ENCODE data around the gene RBM10.

RBM10 gene

DNA sequence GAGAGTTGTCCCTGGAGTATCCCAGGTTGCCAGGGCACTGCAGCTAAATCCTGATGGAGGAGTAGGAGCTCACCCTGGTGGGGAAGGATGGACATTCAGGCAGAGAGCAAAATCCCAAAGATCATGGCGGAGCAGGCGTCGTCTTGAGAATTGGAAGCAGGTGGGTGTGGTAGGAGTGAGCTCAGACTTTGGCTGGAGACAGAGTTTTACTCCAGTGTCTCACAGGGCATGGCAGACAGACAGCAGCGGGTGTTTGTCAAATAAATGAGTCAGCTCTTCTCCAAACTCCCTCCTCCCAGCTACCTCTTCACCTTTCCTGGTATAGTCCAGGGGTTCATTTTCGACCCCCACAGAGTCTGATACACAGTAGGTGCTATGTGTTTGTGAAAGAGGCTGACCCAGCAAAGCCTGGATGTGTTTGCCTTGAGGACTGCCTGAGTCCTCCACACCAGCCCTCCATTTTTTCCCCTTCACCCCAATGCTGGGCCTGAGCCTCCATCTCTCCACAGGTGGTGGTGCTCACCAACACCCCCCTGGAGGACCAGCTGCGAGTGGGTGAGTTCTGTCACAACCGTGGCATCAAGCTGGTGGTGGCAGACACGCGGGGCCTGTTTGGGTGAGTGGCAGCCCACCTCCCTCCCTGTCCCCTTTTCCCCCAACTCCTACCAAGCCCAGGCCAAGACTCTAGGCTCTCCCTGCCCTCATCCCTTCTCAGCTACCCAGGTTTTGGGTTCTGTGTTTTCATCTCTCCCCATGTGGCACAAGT lies 55.5 kb downstream of the RBM10 start:
- DNase-seq, result no peak

DNA sequence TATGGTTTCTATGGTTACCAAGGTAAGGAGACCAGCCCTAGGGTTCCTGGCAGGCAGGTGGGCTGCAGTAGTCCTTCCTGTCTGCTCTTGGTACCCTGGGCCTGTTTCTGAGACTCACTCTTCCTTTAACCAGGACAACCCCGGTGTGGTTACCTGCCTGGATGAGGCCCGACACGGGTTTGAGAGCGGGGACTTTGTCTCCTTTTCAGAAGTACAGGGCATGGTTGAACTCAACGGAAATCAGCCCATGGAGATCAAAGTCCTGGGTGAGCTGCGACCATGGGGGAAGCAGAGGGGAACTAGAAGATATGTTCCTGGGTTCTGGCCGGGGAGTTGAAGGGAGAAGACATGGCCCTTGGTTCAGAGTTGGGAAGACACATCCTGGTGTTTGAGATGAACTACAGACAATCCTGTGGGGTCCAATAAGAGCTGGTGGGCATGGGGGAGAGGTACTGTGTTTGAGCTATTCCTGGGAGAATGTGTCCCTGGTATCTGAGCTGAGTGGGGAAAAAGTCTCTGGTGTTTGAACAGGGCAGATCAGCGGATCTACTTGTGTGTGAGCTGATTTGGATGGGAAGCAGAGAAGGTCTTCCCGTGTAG lies 56.4 kb downstream of the RBM10 start:
- no peak for DNase-seq

DNA sequence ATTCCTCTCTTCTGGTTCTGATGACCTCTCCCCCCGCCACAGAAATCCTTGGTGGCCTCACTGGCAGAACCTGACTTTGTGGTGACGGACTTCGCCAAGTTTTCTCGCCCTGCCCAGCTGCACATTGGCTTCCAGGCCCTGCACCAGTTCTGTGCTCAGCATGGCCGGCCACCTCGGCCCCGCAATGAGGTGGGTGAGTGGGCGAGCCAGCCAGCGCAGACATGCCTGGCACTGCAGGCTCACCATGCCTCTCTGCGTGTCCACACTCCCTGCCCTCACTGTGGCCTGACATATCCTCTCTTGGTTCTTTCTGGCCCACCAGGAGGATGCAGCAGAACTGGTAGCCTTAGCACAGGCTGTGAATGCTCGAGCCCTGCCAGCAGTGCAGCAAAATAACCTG lies 57.3 kb downstream of the RBM10 start:
- DNase-seq, result no peak

DNA sequence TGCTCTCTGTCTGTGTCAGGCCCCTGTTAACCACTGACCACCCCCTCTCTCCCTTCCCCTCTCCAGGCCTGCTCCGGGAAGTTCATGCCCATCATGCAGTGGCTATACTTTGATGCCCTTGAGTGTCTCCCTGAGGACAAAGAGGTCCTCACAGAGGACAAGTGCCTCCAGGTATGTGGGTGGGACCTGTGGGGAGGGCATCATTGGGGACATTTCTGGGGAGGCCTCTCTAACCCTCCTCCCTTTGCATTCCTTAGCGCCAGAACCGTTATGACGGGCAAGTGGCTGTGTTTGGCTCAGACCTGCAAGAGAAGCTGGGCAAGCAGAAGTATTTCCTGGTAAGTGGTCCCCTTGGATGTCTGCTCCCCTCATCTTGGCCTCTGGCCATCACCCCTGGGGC lies 57.9 kb downstream of the RBM10 start:
- DNase-seq, result no peak

DNA sequence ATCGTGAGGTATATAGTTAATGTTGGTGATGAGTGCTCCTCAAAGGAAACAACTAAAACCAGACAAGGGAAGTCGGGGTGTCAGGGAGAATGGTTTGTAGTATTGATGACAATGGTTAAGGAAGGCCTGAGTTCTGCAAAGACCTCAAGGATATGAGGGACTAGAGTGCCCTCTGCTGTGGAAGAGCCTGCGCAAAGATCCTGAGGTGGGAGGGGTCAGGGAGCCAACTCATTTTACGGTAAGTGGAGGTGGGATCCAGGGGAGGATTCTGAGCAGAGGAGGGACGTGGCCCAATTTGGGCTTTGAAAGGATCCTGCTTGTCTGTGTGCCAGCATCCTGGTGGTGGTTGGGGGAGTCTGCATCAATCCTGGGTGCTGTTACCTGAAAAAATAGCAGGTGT lies 59.9 kb downstream of the RBM10 start:
- DNase-seq, result no peak

DNA sequence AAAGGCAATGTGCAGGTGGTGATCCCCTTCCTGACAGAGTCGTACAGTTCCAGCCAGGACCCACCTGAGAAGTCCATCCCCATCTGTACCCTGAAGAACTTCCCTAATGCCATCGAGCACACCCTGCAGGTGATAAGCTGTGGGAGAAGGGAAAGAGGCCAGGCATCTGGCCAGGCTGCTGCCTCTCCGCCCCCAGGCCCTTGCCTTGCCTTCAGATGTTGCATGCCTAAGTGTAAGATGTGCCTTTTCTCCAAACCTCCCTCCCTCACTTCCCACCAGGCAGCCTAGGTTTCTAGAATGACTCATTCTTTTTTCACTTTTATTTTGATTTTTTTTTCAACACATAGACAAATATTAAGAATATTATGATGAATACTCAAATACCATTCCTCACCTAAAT lies 61.3 kb downstream of the RBM10 start:
- no peak for DNase-seq

DNA sequence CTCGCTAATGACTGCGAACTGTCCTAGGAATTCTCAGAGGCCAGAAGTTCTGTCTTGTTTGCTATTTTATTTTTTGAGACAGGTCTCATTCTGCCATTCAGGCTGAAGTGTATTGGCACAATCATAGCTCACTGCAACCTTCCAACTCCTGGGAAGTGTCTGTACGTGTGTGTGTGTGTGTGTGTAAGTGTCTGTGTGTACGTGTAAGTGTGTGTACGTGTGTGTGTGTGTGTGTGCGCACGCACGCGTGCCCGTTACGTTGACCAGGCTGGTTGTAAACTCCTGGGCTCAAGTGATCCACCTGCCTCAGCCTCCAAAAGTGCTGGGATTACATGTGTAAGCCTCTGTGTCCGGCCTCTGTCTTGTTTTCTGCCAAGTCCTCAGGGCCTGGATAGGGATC lies 63.1 kb downstream of the RBM10 start:
- no peak for DNase-seq

DNA sequence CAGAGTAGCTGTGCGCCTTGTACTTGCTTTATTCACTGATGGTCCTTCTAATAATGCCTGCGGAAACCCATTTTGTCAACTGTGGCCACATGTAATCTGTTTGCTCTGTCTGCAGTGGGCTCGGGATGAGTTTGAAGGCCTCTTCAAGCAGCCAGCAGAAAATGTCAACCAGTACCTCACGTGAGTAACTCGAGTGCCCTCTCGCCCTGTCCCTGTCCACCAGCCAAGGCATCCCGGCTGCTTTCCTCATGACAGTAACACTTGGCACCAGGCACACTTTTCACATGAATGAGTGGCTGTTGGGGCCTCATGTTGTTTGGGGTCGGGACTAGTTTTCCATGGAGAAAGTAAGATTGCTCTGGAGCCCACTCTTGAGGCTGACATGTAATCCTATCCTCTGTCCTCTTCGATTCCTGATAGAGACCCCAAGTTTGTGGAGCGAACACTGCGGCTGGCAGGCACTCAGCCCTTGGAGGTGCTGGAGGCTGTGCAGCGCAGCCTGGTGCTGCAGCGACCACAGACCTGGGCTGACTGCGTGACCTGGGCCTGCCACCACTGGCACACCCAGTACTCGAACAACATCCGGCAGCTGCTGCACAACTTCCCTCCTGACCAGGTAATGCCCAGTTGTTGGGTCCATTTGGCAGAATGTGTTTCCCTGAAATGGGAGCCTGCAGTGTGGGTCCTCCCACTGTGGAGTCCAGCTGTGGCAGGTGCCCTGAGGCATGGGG lies 64.7 kb downstream of the RBM10 start:
- DNase-seq, result no peak

DNA sequence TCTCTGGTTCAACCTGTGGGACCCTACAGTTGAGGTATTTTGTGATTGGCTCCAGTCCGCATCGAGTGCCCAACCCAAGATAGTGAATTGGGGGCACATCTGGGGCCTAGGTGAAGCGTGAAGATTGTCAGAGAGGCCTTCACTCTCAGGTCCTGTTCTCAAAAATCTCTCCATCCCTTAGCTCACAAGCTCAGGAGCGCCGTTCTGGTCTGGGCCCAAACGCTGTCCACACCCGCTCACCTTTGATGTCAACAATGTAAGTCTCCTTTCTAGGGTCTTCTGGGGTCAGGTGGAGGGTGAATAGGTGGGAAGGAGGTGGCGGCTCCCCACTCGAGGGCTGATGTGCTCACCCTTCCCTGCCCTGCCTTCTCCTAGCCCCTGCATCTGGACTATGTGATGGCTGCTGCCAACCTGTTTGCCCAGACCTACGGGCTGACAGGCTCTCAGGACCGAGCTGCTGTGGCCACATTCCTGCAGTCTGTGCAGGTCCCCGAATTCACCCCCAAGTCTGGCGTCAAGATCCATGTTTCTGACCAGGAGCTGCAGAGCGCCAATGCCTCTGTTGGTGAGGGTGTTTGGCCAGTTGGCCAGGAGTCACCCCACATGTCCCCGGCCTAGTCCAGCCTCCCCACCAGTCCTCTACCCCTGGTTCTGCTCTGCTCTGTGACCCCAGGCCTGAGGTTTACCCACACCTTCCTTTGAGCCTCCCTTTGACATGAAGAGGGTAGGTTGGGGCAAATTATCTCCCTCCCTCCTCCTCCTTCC lies 65.8 kb downstream of the RBM10 start:
- no peak for DNase-seq

DNA sequence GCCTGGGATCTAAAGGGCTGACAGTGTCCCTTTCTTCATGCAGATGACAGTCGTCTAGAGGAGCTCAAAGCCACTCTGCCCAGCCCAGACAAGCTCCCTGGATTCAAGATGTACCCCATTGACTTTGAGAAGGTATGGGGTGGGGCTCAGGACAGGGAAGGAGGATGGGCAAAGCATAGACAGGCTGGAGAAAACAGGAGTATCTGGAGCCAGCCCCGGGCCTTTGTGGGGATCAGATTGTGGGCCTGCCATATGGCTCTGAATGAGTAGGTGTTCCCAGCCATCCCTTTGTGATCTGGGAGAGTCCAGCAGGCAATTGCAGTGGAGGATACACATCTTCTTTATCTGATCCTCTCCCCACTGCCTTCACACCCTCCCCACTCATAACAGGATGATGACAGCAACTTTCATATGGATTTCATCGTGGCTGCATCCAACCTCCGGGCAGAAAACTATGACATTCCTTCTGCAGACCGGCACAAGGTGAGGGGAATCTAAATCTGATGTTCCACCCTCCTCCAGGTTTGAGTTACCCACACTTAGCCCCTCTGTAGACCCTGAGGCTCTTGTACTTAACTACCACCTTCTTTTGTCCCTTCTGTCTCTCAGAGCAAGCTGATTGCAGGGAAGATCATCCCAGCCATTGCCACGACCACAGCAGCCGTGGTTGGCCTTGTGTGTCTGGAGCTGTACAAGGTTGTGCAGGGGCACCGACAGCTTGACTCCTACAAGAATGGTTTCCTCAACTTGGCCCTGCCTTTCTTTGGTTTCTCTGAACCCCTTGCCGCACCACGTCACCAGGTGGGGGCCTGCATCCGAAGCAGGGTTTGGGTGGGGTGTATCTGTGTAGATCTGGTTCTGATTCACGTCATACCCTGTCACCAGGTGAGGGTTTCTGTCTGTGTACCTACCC lies 67.6 kb downstream of the RBM10 start:
- DNase-seq, result no peak

DNA sequence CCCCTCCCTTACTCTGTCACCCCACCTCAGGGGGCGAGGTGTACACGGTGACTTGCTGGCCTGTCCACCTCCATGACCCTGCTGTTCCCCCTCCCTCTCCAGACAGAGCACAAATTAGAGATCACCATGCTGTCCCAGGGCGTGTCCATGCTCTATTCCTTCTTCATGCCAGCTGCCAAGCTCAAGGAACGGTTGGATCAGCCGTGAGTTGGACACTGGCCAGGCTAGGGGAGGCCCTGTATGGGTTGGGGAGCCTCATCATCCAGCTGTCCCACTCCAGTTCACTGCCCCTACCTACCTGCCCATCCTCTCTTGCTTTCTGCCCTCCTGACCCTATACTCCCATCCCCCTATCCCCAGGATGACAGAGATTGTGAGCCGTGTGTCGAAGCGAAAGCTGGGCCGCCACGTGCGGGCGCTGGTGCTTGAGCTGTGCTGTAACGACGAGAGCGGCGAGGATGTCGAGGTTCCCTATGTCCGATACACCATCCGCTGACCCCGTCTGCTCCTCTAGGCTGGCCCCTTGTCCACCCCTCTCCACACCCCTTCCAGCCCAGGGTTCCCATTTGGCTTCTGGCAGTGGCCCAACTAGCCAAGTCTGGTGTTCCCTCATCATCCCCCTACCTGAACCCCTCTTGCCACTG lies 69.5 kb downstream of the RBM10 start:
- no peak for DNase-seq

DNA sequence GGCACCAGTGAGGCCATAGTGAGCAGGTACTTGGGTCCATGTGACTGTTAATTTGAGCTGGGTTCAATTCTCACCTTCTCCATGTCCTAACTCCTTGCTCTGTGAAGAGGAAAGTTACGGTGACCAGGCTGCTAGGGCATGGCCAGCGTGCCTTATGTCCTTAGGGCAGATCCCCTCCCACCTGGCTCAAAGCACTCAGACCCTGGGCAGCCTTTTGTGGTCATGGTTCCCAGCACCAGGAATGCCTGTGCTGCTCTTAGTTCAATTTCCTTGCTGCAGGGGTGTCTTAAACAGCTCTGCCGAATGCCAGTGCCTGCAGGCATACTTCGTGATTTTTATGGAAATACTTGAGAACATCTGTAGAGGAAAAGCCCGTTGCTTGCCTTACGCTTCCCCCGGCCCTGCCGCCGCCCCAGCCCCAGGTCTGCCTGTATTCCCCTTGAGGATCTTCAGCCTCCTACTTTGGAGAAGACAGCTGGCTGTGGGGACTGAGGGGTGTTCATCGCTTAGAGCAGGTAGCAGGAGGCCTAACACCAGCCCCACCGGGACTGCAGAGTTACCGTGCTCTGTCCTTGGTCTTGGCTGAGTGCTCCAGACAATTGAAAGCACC lies 70.4 kb downstream of the RBM10 start:
- DNase-seq, result no peak

DNA sequence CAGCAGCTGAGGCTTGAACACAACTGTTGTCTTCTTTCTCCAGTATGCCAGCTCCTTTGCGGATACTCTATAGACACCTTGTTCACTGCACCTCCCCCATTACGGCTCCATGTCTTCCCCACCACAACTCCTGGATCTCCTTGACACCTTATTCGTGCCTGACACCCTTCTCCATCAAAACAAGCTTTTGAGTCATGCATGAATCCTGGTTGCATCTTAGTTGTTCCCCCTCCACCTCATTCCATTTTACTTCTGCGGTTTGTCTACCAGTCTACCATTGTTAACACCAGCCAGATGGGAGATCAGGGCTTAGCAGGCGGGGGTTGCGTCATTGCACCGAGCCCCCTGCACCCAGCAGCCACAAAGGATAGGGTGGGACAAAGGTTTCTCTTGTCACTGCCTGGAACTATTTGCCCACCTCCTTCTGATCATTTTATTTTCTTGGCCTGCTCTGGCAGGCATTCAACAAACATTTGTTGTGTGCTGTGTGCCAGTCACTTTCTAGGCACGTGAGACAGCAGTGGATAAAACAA lies 71.4 kb downstream of the RBM10 start:
- DNase-seq, result no peak

DNA sequence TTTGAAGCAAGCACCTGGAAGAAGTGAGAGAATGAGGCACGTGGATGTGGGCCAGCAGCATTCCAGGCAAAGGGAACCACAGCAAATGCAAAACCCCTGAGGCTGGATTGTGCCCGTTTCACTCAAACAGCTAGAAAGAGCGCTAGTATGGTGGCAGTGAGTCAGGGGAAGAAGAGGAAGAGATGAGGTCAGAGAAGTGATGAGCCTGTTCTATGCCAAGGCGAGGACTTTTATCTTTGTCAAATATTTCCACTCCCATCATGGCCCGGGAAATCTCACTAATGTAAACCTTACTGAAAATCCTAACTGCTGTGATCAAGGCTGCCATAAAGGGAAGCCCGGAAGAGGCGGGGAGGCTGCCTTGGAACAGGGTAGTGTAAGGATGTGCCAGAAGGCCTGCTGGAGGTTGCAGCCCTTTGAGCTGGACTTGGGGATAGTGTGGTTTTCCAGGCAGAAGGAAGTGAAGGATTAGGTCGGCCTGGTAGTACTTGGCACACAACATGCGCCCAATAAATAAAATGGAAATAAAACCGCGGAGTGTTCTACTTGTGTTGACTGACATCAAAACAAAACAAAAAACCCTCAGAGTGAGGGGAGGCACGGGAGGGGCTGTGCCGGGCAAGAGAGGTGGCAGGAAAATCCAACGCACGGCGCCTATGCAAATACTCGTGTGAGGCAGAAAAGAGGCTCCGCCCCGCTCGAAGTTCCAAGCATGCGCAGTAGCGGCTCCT lies 72.3 kb downstream of the RBM10 start:
- DNase-seq, result peak; percentile 37

DNA sequence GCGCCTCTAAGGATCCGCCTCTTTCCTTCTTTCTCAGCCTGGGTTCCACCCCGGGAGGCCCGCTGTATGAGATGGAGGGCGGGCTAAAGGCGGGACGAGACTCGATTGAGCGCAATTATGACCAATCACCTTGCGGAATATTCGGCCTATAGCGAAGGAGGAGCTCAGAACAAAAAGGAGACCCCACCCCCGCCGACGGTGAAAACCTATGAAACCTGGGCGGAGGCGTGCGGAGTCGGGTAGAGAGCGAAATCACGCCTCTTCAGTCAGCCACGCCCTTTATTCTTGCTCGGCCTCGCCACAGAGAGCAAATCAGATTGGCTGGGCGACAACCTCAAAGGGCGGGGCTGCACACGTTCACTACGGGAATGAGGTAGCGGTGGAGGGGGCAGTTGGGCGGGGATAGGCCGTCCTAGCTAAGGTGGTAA lies 72.8 kb downstream of the RBM10 start:
- DNase-seq, result peak; percentile 98

DNA sequence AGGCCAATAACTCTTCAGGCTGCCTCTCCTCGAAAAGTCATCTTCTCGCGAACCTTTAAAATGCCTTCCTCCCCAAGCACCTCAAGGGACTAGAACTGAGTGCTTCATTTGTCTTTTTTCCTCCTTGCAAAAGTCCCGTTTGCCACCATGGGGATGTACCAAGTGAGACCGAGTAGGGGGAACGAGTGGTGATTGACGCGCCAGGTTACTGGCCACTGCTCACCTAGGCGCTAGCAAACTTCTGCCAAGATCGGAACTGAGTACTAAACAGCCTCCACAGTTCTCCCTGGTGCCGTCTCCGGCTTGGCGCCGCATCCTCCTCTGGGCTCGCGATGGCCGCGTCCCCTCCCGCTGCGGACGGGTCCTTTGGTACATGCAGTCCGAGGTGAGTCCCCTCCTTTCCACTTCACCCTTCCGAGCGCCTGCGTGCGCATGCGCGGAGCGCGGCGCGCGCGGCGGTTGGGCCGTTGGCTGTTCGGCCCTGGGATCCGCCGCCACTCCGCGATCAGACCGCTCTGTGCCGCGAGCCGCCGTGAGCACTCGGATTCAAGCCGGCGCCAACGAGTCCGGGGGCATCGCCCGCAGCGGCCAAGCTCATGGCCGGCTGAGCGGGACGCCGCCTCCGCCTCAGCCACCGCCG lies 73.4 kb downstream of the RBM10 start, which contains the start of gene CDK16:
Gene CDK16, plus strand, starts transcription at position 402 of the 640 bp plus-strand sequence. CDS start 4,877 bp downstream, outside the sequence.
- peak; percentile 83 for DNase-seq

DNA sequence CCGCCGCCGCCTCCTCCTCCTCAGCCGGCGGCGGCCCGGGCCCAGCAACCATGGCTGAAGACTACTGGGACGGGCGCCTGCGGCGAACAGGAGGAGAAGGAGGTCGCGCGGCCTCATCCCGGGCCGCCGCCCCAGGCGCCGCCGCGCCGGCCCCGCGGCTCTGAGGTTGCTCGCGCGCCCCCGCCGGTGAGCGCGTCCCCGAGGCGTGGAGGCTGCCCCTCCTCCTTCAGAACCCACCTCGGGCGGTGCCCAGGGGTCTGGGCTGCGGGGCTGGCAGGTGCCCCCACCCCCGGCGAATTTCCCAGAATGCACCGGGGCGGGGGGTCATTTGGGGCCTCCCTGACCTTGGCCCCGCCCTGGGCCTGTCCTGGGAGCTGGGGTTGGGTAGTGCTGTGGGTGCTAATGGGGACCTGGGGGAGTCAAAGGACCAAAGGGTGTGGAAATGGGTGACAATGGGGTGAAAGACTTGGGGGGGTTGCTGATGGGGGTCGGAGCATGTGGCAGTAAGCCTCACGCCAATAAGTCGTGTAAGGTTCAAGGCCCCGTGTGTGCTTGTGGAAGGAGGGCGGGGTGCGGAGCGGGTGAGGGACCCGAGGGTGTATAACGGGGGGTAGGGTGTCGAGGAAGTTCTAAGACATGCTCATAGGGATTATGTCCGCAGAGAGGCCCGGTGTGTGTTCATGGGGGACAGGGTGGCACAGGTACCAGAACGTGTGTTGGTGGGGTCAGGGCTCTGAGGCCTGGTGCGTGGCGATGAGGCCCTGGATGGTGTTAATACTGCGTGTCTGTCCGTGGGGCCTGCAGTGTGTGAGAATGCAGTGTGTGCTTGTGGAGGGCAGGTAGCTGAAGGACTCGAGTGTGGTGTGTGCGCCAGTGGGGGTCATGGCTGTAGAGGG lies 74.1 kb downstream of the RBM10 start:
- DNase-seq, result peak; percentile 68

DNA sequence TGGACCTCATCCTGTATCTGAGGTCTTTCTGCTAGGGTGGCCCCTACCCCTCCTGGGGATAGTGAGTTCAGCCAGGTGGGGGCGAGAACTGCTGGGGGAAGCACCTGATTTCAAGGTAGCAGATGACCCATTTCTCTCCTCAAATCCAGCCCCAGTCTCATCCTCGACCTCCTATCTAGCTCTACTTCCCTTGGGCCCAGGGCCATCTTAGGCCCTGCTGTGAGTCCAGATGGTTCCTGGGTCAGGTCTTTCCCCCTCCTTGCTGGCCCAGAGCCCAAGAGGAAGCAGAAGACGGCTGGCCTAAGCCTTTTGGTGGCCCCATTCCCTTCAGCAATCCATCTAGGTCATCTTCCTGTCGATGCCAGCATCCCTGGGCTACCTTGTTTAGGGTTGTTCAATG lies 76.7 kb downstream of the RBM10 start:
- no peak for DNase-seq
